ENCODE results near the gene PGGT1B. TPM values are rescaled to one million over a fixed set of nuclear protein-coding genes. Genes with fewer than 3 reads are reported as not detected.

Gene PGGT1B
- total and polyA plus RNA-seq, 2 donors from 2014 or later: 7.1 to 51.1 TPM

GRCh38 chr5:115272297-115272958 lies 9.8 kb upstream of the PGGT1B start:
- Histone ChIP-seq H3K36me3 (ENCODE audit: control insufficient read depth in 2 of 3, insufficient read depth in 3 of 3, low read length in 3 of 3) (peaks cover 0 to 2% (median 0%) of the 10 kb centered on the region in 3 donors), H3K9ac (ENCODE audit: low read length in 3 of 3) (no peak overlapping the region), H3K4me1 (ENCODE audit: control insufficient read depth in 2 of 3, insufficient read depth in 2 of 3, low read depth in 1 of 3, low read length in 3 of 3) (no peaks in the 10 kb centered on the region), H3K27me3 (ENCODE audit: control insufficient read depth, insufficient read depth, low read length) (no peaks in the 10 kb centered on the region), H3K4me3 (ENCODE audit: low read length in 3 of 3) (no peak overlapping the region), H3K9me3 (ENCODE audit: control insufficient read depth in 2 of 3, insufficient read depth in 1 of 3, low read length in 3 of 3) (no peaks in the 10 kb centered on the region), H3K27ac (ENCODE audit: low read depth in 2 of 2, low read length in 2 of 2) (no peak overlapping the region)
- no peak for TF ChIP-seq CTCF (IDR thresholded peaks at IDR 0.05; ENCODE audit: borderline replicate concordance, extremely low read depth, insufficient read depth)
- FAIRE-seq: no peak
- DNase-seq: no peak
- intact Hi-C loops (cut with DNase I): no loop called here

GRCh38 chr5:115271295-115272050 lies 8.8 kb upstream of the PGGT1B start:
- Histone ChIP-seq H3K9me3 (ENCODE audit: control insufficient read depth in 2 of 3, insufficient read depth in 1 of 3, low read length in 3 of 3) (no peaks in the 10 kb centered on the region), H3K4me1 (ENCODE audit: control insufficient read depth in 2 of 3, insufficient read depth in 2 of 3, low read depth in 1 of 3, low read length in 3 of 3) (no peaks in the 10 kb centered on the region), H3K27ac (ENCODE audit: low read depth in 2 of 2, low read length in 2 of 2) (no peak overlapping the region), H3K27me3 (ENCODE audit: control insufficient read depth, insufficient read depth, low read length) (no peaks in the 10 kb centered on the region), H3K9ac (ENCODE audit: low read length in 3 of 3) (no peak overlapping the region), H3K4me3 (ENCODE audit: low read length in 3 of 3) (no peak overlapping the region), H3K36me3 (ENCODE audit: control insufficient read depth in 2 of 3, insufficient read depth in 3 of 3, low read length in 3 of 3) (peaks cover 0 to 2% (median 0%) of the 10 kb centered on the region in 3 donors)
- FAIRE-seq (no peak), DNase-seq (no peak)
- TF ChIP-seq CTCF (IDR thresholded peaks at IDR 0.05; ENCODE audit: borderline replicate concordance, extremely low read depth, insufficient read depth): no peak
- intact Hi-C loops (cut with DNase I): no loop called here

GRCh38 chr5:115267617-115268016 lies 4.9 kb upstream of the PGGT1B start:
- Histone ChIP-seq H3K27me3 (ENCODE audit: control insufficient read depth, insufficient read depth, low read length) (no peaks in the 10 kb centered on the region), H3K9me3 (ENCODE audit: control insufficient read depth in 2 of 3, insufficient read depth in 1 of 3, low read length in 3 of 3) (no peaks in the 10 kb centered on the region), H3K36me3 (ENCODE audit: control insufficient read depth in 2 of 3, insufficient read depth in 3 of 3, low read length in 3 of 3) (peaks cover 0 to 2% (median 0%) of the 10 kb centered on the region in 3 donors), H3K9ac (ENCODE audit: low read length in 3 of 3) (no peak overlapping the region), H3K27ac (ENCODE audit: low read depth in 2 of 2, low read length in 2 of 2) (no peak overlapping the region), H3K4me3 (ENCODE audit: low read length in 3 of 3) (no peak overlapping the region), H3K4me1 (ENCODE audit: control insufficient read depth in 2 of 3, insufficient read depth in 2 of 3, low read depth in 1 of 3, low read length in 3 of 3) (peaks cover 0 to 4% (median 0%) of the 10 kb centered on the region in 3 donors)
- intact Hi-C loops (cut with DNase I): no loop called here
- DNase-seq (no peak), FAIRE-seq (no peak)
- TF ChIP-seq CTCF (IDR thresholded peaks at IDR 0.05; ENCODE audit: borderline replicate concordance, extremely low read depth, insufficient read depth): no peak

All from kidney (tissue), 14 donors.